HG03520 (cell line): ENCODE data around the gene MLH3.
"Not testable (repeated sequence)": the region's sequence is repeated elsewhere in the genome, so short reads cannot be mapped to it uniquely, and the experiment has no call there.

ENCODE experiments used
- ATAC-seq: cut with Tn5 transposase; IDR thresholded peaks from one replicate; pipeline ENCODE4 v1.9.1; 2021; ENCODE audit warnings: mild to moderate bottlenecking, moderate library complexity; ENCODE audit not compliant: unreplicated experiment

The MLH3 gene

DNA sequence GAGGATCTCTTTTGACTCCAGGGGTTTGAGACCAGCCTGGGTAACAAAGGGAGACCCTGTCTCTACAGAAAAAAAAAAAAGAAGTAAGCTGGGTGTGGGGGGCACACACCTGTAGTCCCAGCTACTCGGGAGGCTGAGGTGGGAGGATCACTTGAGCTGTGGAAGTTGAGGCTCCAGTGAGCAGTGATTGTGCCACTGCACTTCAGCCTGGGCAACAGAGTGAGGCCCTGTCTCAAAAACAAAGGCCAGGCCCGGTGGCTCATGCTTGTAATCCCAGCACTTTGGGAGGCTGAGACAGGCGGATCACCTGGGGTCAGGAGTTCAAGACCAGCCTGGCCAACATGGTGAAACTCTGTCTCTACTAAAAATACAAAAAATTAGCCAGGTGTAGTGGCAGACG, 16.5 kb upstream of the MLH3 start:
- not testable (repeated sequence) for ATAC-seq

DNA sequence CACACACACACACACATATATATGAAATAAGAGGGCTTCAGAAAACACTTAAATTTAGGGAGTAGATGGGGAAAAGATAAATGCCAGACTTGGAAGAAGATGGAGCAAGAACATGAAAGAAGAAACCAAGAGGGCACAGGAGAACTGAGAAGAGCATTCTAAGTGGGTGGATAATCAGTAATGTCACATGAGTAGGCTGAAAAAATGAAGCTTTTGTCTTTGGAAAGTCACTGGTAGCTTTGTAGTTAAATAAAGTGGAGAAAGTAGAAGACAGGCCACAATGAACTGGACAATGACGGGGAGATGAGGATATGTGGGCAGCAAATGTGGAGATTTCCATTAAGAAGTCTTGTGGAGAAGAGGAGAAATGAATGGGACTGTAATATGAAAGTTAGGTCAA, 15.9 kb upstream of the MLH3 start:
- ATAC-seq: no peak

DNA sequence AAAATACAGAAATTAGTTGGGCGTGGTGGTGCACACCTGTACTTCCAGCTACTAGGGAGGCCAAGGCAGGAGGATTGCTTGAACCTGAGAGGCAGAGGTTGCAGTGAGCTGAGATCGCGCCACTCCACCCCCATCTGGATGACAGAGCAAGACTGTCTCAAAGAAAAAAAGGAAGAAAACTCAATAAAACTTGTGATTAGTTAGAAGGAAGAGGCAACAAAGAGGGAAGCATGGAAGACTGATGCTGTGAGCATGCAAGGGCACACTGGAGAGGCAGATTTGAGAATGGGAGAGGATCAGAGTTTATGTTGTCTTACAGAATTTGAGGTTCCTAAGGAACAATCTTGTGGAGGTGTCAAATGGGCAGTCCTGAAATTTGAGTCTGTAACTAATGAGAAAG, 15.4 kb upstream of the MLH3 start:
- ATAC-seq: no peak

DNA sequence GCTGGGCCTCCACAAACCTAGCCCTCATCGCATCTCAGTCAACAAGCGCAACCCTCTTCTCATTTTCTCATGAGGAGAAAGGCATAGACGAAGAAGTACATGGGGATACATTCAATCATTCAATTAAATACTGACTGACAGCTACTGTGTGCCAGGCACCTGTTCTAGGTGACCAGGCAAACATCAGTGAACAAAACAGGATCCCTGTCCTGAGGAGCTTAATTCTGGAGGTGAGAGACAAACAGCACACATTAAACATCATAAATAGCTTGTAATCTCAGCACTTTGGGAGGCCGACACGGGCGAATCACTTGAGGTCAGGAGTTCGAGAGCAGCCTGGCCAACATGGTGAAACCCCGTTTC, 12.9 kb upstream of the MLH3 start:
- ATAC-seq: peak; percentile 20

DNA sequence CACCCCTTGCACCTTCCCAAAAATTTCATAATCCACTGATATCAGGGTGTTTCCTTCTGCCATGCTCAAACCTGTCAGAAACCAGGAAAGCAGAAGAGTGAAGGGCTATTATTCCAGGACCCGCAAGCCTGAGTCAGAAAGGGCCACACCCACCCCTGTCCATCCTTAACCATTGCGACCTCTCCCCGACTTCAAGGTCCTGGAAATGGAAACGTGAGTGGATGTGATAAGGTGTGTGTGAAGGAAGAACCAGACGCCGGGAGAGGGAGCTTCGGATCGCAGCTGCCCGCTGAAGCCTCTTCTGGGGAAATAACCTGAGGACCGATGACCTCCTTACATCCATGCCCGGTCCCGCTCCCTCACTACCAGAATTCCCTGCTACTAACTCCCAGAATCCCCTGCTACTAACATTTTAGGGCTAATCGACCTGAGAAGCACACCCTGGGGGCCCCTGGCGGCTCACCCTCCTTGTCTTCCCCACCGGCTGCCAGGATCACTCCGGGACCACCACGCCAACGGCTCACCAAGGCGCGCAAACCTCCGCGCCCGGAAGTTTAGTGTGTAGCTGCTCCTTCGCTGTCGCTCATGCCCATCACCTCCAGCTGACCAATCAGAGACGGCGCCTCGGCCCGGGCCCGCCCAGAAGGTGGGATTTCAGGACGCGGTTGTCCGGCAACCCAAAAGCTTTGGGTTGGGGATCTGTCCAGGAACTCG, 12.4 kb upstream of the MLH3 start, which contains the start of gene ACYP1:
TSS of gene ACYP1 (minus strand) at position 534 of the 714 bp plus-strand sequence. CDS start at position 63, 471 bp downstream.
- ATAC-seq: peak; percentile 95

DNA sequence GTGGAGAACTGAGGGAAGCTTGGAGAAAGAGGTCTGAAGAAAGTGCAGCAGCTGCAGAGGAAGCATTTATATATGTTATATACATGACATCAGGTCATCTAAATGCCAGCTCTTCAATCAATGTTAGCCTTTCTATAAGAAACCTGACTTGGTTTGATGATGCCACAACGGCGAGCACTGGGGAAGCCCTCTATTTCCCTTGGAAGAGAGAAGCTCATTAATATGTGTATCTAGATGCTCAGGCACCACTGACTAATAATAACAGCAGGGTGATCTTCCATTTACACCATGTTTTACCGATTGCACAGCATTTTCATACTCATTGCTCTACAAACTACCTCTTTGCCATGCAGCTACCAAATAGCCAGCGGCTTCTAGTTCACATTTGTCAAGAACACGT, 11.7 kb upstream of the MLH3 start:
- no peak for ATAC-seq

DNA sequence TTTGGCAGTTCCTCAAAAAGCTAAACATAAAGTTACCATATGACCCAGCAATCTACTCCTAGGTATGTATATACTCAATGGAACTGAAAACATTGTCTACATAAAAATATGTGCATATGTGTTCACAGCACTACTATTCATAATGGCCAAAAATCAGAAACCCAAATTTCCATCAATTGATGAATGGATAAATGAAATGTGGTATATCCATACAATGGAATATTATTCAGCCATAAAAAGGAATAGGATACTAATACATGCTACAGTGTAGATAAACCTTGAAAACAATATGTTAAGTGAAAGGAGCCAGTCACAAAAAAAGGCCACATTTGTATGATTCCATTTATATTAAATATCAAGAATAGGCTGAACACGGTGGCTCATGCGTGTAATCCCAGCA, 9.2 kb upstream of the MLH3 start:
- no peak for ATAC-seq

DNA sequence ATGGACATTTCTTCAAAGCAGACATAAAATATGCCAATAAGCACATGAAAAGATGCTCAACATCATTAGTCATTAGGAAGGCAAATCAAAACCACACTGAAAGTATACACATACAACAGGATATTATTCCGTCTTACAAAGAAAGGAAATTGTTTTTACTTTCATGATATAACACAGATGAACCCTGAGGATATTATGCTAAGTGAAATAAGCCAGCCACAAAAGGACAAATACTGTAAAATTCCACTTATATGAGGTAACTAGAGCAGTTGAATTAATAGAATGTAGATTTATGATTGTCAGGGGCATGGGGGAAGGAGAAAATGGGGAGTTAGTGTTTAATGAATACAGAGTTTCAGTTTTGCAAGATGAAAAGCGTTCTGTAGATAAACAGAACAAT, 8.4 kb upstream of the MLH3 start:
- ATAC-seq: no peak

DNA sequence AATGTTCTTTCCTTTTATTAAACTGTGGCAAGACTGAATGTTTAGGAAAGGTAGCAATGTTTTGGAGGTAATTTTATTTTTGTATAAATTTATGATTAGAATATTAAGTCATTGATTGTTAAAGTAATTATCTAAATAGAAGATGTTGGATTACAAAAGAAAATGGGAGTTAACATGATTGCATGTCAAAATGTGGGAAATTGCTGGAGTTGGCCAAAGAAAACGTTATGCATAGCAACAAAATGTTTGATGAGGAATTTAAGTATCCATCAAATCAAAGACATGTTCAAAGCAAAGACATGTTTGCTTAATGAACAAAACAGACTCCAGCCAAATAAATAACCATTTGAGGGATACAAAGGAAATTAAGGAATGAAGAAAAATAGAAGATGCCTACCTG, 3.2 kb upstream of the MLH3 start:
- ATAC-seq: no peak

DNA sequence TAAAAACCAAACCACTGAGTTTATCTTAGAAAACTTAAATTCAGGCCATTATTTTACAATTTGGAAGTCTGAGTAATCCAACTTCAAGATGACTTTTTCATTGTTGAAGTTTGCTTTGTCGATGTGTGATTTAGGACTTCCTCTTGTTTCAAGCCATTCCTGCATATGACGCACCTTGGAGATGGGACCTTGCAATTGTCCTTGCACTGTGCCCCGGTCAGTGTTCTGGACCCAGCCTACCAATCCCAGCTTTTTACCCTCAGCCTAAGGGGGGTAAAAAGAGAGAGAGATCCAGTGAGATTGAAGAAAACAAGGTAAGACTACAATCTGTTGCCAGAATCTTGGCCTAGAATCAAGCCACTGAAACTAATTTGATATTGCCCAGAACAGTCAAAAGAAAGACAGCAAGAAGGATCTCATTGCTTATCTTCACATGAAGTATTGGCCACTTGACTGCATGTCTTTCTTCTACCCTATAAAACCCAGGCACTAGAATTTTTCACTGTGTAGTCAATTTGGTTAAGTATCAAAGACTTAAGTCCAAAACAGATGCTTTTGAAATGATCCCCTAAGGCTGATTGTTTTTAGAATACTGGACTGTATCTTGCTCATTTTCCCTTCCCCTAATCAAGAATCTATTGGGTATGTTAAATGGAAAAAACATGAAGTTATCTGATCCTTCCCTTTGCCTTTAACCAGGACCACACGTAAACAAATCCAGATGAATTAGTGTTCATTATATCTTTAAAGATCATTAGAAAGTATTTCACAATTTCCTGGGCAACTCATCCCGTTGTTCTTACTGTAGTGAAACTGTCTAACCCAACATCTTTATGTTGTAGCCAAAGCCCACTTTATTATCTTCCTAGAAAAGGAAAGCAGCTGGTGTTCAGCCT, 2.4 kb upstream of the MLH3 start:
- ATAC-seq: no peak

DNA sequence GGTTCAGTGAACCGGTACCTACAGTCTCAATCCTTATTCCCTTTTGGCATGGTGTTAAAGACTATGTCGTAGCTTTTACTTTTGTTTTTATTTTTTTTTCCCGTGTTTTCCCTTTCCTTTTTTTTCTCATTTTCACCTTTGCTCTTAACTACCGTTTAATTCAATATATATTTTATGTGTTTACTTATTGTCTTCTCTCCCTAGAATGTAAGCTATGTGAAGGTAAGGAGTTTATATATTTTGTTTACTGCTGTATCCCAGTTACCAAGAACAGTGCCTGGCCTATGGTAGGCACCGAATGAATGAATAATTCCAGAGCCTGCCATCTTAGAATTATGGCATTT, 261 bp upstream of the MLH3 start:
- no peak for ATAC-seq

DNA sequence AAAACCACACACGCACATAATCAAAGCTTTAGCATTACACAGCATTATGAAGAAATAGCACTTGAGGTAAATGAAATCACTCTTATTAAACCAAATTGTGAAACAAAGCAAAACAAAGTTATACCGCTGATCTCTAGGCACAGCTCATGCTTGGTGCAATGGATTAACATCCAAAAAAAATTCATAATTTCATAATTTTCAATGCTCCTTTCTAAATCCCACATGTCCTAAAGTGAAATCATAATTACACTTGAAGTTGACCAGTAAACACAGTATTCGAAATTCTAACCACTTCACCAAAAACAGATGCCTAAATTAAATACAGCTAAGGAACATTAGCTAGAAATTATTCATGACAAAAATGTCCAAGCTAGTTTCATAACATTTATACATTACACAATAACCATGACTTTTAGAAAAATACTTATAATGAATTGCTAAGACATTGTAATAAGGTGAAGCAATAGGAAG, 1.5 kb downstream of the MLH3 start:
- ATAC-seq: no peak

DNA sequence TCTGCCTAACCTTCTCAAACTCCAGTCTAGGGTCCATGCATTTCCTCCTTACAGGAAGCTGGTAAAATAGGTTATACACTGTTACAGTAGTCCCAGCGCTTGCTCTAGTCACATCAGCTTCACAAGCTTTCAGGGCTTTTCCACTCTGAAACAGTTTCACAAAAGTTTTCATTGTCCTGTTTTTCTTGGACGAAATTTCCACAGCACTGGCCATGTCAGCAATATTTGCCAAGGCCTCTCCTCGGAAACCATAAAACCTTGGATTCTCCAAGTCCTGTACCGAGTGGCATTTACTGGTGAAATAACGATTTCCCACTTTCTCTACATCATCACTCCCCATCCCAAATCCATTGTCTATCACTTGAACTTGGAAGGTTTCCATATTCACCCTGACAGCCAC, 2.1 kb downstream of the MLH3 start:
- no peak for ATAC-seq

DNA sequence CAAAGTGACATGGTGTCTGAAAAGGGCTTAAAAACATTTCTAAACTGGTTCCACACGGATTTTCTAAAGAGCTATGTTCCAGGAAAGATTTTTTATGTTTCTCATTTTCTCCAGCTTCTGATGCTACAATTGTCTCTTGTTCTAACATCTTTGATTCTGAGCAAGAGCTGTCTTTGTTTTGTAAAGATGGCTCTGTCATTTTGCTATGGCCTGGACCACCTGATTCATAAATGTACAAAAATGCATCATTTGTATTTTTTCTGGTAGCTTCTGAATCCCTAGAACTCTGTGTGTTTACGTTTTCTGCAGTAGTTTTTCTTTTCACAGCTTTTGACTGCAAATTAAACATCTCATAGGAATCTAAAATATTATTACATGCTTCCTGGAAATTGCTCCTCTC, 3.2 kb downstream of the MLH3 start:
- ATAC-seq: no peak

DNA sequence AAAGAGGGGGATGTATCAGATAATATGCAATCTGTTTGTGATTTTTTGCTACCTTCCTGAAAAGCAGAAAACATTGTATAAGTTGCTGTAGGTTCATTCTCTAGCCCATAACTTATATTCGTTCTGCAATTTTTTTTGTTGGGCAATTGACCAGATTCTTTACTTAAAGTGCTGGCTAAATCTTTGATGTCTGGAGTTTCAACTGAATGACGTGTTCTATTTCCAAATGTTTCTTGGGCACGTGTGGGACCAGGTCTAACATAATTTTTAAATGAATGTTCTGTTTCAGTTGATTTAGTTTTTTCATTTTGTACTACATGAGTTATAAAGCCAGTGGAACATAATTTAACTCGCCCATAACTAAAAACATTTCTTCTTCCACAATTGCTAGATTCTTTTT, 3.8 kb downstream of the MLH3 start:
- ATAC-seq: no peak

DNA sequence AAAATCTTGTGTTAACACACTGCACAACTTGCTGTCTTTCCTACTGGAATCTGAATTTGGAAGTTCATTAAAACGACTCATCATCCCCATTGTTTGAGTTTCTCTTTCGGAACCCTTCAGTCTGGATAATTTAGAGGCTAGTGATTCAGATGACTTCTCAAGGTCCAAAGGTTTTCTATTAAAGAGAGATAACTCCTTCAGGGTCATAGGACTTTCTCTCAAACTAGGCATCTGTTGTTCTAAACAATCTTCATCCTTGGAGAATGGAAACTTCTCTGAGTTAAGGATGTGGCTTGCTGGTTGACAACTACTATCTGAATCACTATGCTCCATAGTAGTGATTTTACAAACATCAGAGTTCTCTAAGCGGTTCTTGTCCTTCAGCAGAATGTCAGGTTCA, 4.4 kb downstream of the MLH3 start:
- no peak for ATAC-seq

DNA sequence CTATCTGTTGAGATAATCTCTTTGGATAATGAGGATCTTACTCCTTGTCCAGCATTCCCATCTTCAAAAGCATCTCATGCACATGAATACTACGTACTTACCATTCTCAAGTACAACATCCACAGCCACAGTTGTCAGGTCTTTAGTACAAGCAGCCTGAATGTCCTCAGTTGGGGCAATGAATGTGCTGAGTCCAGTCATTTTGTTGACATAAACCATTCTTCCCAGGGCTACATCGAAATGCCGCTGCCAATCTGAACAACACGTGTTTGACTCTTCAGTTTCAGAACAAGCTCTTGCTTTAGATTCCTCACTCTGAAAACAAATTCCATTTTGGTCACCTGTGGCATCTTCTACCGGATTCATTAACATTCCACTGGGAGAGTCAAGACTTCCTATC, 5.0 kb downstream of the MLH3 start:
- ATAC-seq: no peak

DNA sequence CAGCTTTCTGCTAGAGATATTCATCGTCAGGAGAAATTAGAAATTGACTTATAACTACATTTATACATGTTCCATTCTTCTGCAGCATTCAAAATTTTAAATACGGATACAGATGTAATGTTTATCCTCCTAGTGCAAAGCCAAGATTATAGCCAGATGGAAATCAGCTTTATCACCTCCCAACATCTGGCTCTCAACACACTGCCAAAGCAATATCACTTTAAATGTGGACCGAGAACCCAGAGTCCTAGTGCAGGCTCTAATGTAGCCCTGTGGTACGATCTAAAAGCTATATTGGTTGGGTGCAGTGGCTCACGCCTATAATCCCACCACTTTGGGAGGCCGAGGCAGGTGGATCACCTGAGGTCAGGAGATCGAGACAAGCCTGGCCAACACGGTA, 6.5 kb downstream of the MLH3 start:
- no peak for ATAC-seq

DNA sequence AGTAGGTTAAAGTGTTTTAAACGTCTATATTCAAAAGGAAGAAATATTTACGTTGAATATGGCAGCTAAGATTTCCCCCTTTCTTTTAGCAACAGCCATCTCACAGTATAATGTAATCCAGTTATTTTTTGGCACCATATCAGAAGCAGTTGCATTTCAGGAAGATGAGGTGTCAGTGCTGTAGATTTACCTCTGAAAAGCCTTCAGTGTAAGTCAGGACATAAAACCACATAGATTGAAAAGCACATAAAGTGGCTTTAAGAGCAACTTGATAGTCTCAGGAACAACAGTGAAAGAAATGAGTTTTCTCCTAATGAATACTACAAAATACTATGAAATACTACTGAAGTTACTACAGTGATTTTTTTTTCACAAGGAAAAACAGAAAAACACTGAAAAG, 6.9 kb downstream of the MLH3 start:
- no peak for ATAC-seq

DNA sequence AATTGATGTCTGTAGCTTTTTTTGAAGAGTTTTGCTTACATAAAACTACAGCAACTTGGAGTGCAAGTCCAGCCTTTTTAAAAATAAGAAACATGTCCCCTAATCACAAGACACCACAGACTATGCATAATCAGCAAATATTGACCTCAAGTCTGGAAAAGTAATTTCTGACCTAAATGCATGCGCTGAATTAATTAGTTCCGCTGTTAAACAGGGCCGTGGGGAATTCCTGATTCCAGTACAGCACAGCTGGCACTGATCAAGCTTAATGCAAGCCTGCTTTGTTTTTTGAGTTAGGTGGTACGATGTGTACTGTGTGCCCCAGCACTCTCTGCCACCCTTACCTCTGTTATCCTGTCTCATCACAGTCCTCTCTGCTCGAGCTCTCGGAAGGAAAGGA, 9.2 kb downstream of the MLH3 start:
- no peak for ATAC-seq

DNA sequence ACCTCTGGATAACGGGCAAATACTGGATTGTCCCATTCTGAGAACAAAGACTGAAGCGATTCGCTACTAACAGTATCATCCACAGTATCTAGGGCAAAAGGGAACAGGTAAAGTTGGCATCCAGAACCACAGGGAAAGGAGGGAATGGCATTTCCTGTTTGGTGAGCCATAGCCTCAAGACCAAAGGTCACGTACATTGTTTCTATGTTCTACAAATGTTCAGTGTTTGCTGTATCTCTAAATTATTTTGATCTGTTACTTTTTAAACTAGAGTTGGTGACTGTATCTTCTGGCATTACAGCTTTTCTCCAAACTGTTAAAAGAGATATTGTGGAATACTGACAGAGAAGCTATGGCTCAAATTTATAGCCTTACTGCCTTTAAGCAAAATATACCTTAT, 9.7 kb downstream of the MLH3 start:
- ATAC-seq: no peak

DNA sequence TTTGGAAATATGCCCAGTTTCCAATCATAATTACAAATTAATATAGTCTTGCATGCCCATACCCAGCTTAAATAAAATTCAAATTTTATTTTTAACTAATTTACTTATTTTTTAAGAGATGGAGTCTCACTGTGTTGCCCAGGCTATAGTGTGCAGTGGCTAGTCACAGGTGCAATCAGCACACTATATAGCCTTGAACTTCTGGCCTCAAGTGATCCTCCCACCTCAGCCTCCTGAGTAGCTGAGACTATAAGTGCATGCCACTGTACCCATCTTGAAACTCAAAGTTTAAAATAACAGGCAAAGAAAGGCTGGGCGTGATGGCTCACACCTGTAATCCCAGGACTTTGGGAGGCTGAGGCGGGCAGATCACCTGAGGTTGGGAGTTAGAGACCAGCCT, 10.3 kb downstream of the MLH3 start:
- no peak for ATAC-seq
